Trophoblast cell (in vitro differentiated cells and primary cell): ENCODE data around the gene STARD3NL.
"Not testable (repeated sequence)": the region's sequence is repeated elsewhere in the genome, so short reads cannot be mapped to it uniquely, and the experiment has no call there.

Experiments used
- DNase-seq, 2 donors: peaks; one replicate each; pipeline ENCODE4 v3.0.0-alpha.2; 2016
- H2AFZ ChIP-seq: 2 replicates; pipeline ENCODE4 v1.6.1; 2013; ENCODE audit warnings: low read length, moderate library complexity, mild to moderate bottlenecking; ENCODE audit not compliant: insufficient read depth, poor library complexity
- H2AK5ac ChIP-seq: 2 replicates; pipeline ENCODE4 v1.6.1; 2013; ENCODE audit warnings: mild to moderate bottlenecking, low read length
- H2BK120ac ChIP-seq: 2 replicates; pipeline ENCODE4 v1.6.1; 2013; ENCODE audit warnings: low read length, mild to moderate bottlenecking, moderate library complexity; ENCODE audit not compliant: insufficient read depth, poor library complexity
- H2BK12ac ChIP-seq: 2 replicates; pipeline ENCODE4 v1.6.1; 2013; ENCODE audit warnings: mild to moderate bottlenecking, low read length, moderate library complexity
- H2BK5ac ChIP-seq: 2 replicates; pipeline ENCODE4 v1.6.1; 2013; ENCODE audit warnings: low read length, low read depth, moderate library complexity, mild to moderate bottlenecking; ENCODE audit not compliant: poor library complexity
- H3K14ac ChIP-seq: 2 replicates; pipeline ENCODE4 v1.6.1; 2013; ENCODE audit warnings: mild to moderate bottlenecking, low read length
- H3K18ac ChIP-seq: 2 replicates; pipeline ENCODE4 v1.6.1; 2013; ENCODE audit warnings: mild to moderate bottlenecking, low read length
- H3K23ac ChIP-seq: 2 replicates; pipeline ENCODE4 v1.6.1; 2013; ENCODE audit warnings: low read length
- H3K27ac ChIP-seq: 2 replicates; pipeline ENCODE4 v1.5.1; 2013; ENCODE audit warnings: low read depth, mild to moderate bottlenecking, inconsistent platforms, low read length, moderate library complexity
- H3K27me3 ChIP-seq: 2 replicates; pipeline ENCODE4 v1.6.1; 2013; ENCODE audit warnings: inconsistent platforms, mild to moderate bottlenecking, low read length, moderate library complexity; ENCODE audit not compliant: insufficient read depth
- H3K36me3 ChIP-seq, 2 experiments: 1 replicate in 1 of 2; 2 replicates in 1 of 2; pipeline ENCODE4 v1.6.1; 2013; ENCODE audit warnings: low read length in 2 of 2, mild to moderate bottlenecking in 2 of 2, moderate library complexity in 1 of 2; ENCODE audit not compliant: insufficient read depth in 2 of 2, control insufficient read depth in 1 of 2
- H3K4ac ChIP-seq: 2 replicates; pipeline ENCODE4 v1.6.1; 2013; ENCODE audit warnings: low read depth, mild to moderate bottlenecking, low read length, moderate library complexity
- H3K4me1 ChIP-seq, 2 experiments: 1 replicate in 1 of 2; 2 replicates in 1 of 2; pipeline ENCODE4 v1.6.1; 2013; ENCODE audit warnings: low read length in 2 of 2, mild to moderate bottlenecking in 2 of 2, moderate library complexity in 1 of 2; ENCODE audit not compliant: insufficient read depth in 2 of 2, control insufficient read depth in 1 of 2
- H3K4me2 ChIP-seq: 2 replicates; pipeline ENCODE4 v1.6.1; 2013; ENCODE audit warnings: inconsistent platforms, mild to moderate bottlenecking, low read length, moderate library complexity
- H3K4me3 ChIP-seq: 2 replicates; pipeline ENCODE4 v1.5.1; 2013; ENCODE audit warnings: mild to moderate bottlenecking, low read depth, low read length, inconsistent platforms
- H3K79me1 ChIP-seq: one replicate; pipeline ENCODE4 v1.6.1; 2013; ENCODE audit warnings: low read length
- H3K79me2 ChIP-seq: 2 replicates; pipeline ENCODE4 v1.6.1; 2013; ENCODE audit warnings: low read length, mild to moderate bottlenecking; ENCODE audit not compliant: control insufficient read depth, insufficient read depth, poor library complexity
- H3K9ac ChIP-seq: 2 replicates; pipeline ENCODE4 v1.6.1; 2013; ENCODE audit warnings: mild to moderate bottlenecking, low read length
- H3K9me3 ChIP-seq: 2 replicates; pipeline ENCODE4 v1.6.1; 2013; ENCODE audit warnings: low read depth, mild to moderate bottlenecking, control low read depth, inconsistent platforms, low read length; ENCODE audit not compliant: insufficient read depth
- H4K12ac ChIP-seq: 2 replicates; pipeline ENCODE4 v1.6.1; 2013; ENCODE audit warnings: low read depth, mild to moderate bottlenecking, low read length, moderate library complexity
- H4K8ac ChIP-seq: 2 replicates; pipeline ENCODE4 v1.6.1; 2013; ENCODE audit warnings: low read depth, mild to moderate bottlenecking, low read length, moderate library complexity
- H4K91ac ChIP-seq: one replicate; pipeline ENCODE4 v1.6.1; 2013; ENCODE audit warnings: low read depth, mild to moderate bottlenecking, low read length, moderate library complexity
- WGBS: extraction: QIAGEN DNeasy Blood & Tissue Kit; methylation state at CpG from one replicate; pipeline ENCODE4 v1.1.7; 2013; ENCODE audit warnings: missing lambda C conversion rate; ENCODE audit not compliant: insufficient read length, insufficient coverage; ENCODE audit errors: extremely low coverage; 5-methylcytosine and 5-hydroxymethylcytosine counted together

Gene STARD3NL

DNA sequence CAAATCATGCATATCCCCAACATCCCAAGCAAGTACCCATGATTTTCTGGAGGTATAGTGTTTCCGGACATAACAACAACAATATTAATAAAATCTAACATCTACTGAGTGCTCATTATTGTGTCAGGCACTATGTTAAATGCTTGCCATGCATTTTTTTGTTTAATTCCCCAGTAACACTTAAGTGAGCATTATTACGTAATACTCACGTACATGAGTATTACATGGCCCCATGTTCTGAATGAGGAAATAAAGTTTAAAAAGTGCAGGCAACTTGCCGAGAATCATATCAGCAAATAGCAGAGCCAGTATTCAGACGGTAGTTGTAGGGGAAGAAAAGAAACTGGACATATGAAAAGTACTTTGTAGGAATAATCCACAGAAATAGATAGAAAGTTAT lies 65.3 kb downstream of the STARD3NL start:
- no CpG with 5 or more reads among the region's 5 CpGs for WGBS
- not testable (repeated sequence) for H3K9ac ChIP-seq, H3K4ac ChIP-seq, H3K4me1 ChIP-seq, H2BK120ac ChIP-seq, H3K9me3 ChIP-seq, H3K4me2 ChIP-seq, H3K79me1 ChIP-seq, H3K36me3 ChIP-seq, H3K79me2 ChIP-seq, H3K23ac ChIP-seq, H2AK5ac ChIP-seq, H3K18ac ChIP-seq, H2AFZ ChIP-seq, H4K91ac ChIP-seq, H4K8ac ChIP-seq, H3K27me3 ChIP-seq, H3K27ac ChIP-seq, H2BK5ac ChIP-seq, H2BK12ac ChIP-seq, H3K14ac ChIP-seq, H3K4me3 ChIP-seq, H4K12ac ChIP-seq, DNase-seq

DNA sequence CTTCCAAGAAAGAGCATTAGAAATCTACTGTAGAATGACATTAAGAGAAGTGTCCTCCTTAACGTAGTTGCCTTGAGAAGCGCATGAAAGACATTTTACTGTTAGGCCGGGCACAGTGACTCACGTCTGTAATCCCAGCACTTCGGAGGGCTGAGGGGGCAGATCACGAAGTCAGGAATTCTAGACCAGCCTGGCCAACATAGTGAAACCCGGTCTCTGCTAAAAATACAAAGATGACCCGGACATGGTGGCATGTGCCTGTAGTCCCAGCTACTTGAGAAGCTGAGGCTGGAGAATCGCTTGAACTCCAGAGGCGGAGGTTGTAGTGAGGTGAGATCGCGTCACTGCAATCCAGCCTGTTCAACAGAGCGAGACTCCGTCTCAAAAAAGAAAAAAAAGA lies 66.5 kb downstream of the STARD3NL start:
- Histone ChIP-seq H3K4me3 (no peak overlapping the region), H2BK120ac (no peak overlapping the region), H3K27me3 (no peaks in the 10 kb centered on the region), H3K4ac (no peak overlapping the region), H2BK12ac (no peak overlapping the region), H4K8ac (no peak overlapping the region), H3K36me3 (no peaks in the 10 kb centered on the region), H3K79me1 (no peaks in the 10 kb centered on the region), H3K27ac (no peak overlapping the region), H2AFZ (no peak overlapping the region), H2BK5ac (no peak overlapping the region), H3K18ac (no peak overlapping the region), H4K12ac (no peak overlapping the region), H3K4me2 (no peak overlapping the region), H3K14ac (no peak overlapping the region), H3K9ac (no peak overlapping the region), H3K23ac (no peak overlapping the region), H3K79me2 (no peaks in the 10 kb centered on the region), H3K4me1 (no peaks in the 10 kb centered on the region), H3K9me3 (no peaks in the 10 kb centered on the region), H4K91ac (no peak overlapping the region), H2AK5ac (no peak overlapping the region)
- DNase-seq: no peak
- WGBS: no CpG with 5 or more reads among the region's 14 CpGs

DNA sequence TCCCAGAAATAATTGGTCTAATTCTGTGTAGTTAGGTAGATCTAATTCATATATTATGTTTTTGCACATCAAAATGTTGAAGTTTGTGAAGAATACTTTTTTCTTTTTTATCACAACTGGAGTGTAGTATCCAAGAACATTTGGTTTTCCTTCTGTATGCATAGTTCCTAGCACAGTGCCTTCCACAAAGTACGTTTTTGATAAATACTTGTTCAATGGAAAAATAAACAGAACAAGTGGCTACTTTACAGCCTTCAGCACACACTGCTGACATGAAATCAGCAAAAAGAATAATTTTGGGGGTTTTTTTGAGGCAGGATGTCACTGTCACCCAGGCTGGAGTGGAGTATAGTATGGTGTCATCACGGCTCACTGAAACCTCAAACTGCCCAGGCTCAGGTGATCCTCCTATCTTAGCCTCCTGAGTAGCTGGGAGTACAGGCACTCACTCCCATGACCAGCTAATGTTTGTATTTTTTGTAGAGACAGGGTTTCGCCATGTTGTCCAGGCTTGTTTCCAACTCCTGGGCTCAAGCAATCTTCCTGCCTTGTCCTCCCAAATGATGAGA lies 67.4 kb downstream of the STARD3NL start:
- Histone ChIP-seq H3K27me3 (no peaks in the 10 kb centered on the region), H3K9me3 (no peaks in the 10 kb centered on the region), H4K8ac (no peak overlapping the region), H3K14ac (no peak overlapping the region), H3K36me3 (no peaks in the 10 kb centered on the region), H2BK12ac (no peak overlapping the region), H4K12ac (no peak overlapping the region), H4K91ac (no peak overlapping the region), H3K4me2 (no peak overlapping the region), H3K18ac (no peak overlapping the region), H3K4me3 (no peak overlapping the region), H2AFZ (no peak overlapping the region), H3K79me1 (no peaks in the 10 kb centered on the region), H3K4me1 (no peaks in the 10 kb centered on the region), H2BK5ac (no peak overlapping the region), H3K27ac (no peak overlapping the region), H3K23ac (no peak overlapping the region), H3K79me2 (no peaks in the 10 kb centered on the region), H3K9ac (no peak overlapping the region), H3K4ac (no peak overlapping the region), H2BK120ac (no peak overlapping the region), H2AK5ac (no peak overlapping the region)
- WGBS: no CpG with 5 or more reads among the region's 3 CpGs
- no peak for DNase-seq

DNA sequence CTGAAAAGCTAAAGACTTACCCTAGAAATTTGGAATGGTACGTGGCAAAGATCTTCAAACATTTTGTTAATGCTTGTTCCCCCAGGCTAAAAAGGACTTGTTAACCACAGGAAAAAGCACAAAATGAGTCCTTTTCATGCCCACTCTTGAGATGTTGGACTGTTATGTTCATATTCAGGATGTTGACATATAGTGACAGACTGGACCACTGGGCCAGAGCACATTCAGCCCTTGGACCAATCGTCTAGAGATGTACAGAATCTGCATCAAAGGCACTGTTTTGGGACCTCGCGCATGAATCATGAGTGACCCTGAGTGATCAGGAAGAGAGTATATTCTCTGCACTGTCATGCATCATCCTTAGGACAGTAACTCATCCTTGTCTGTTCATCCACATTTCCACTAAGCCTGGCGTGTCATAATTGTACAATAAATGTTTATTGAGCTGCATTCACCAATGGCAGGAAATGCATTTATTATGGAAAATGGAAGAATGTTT lies 70.1 kb downstream of the STARD3NL start:
- Histone ChIP-seq H3K23ac (no peak overlapping the region), H3K14ac (no peak overlapping the region), H3K9ac (no peak overlapping the region), H3K9me3 (no peaks in the 10 kb centered on the region), H4K91ac (no peak overlapping the region), H4K8ac (no peak overlapping the region), H4K12ac (no peak overlapping the region), H3K79me2 (no peaks in the 10 kb centered on the region), H3K36me3 (no peaks in the 10 kb centered on the region), H3K4me3 (no peak overlapping the region), H2BK5ac (no peak overlapping the region), H3K27me3 (no peaks in the 10 kb centered on the region), H3K4me1 (no peaks in the 10 kb centered on the region), H2BK120ac (no peak overlapping the region), H3K79me1 (no peaks in the 10 kb centered on the region), H3K4me2 (no peak overlapping the region), H3K27ac (no peak overlapping the region), H2AK5ac (no peak overlapping the region), H2AFZ (no peak overlapping the region), H2BK12ac (no peak overlapping the region), H3K4ac (no peak overlapping the region), H3K18ac (no peak overlapping the region)
- no peak for DNase-seq
- WGBS: no CpG with 5 or more reads among the region's 5 CpGs
